ENCODE results near the gene IL1RN. TPM values are rescaled to one million over a fixed set of nuclear protein-coding genes. Genes with fewer than 3 reads are reported as not detected.
"Not testable (repeated sequence)": the region's sequence is repeated elsewhere in the genome, so short reads cannot be mapped to it uniquely, and the experiment has no call there.

Gene IL1RN
- polyA plus RNA-seq, 1 donor: 0.39 TPM

- no peak overlapping the region for H3K27ac ChIP-seq (ENCODE audit: low read length)
- no peaks in the 10 kb centered on the region for H3K4me1 ChIP-seq (ENCODE audit: control insufficient read depth, insufficient read depth, low read length)
- H3K4me3 ChIP-seq (ENCODE audit: low read length): no peak overlapping the region
- no peak for DNase-seq
- H3K27me3 ChIP-seq (ENCODE audit: control insufficient read depth, insufficient read depth, low read length): peaks cover 5% of the 10 kb centered on the region
- H3K36me3 ChIP-seq (ENCODE audit: control insufficient read depth, insufficient read depth, low read length): no peaks in the 10 kb centered on the region
- no peaks in the 10 kb centered on the region for H3K9me3 ChIP-seq (ENCODE audit: control insufficient read depth, low read depth, low read length)
Measured at GRCh38 chr2:113088213-113088992, 39.0 kb upstream of the IL1RN start.

DNA sequence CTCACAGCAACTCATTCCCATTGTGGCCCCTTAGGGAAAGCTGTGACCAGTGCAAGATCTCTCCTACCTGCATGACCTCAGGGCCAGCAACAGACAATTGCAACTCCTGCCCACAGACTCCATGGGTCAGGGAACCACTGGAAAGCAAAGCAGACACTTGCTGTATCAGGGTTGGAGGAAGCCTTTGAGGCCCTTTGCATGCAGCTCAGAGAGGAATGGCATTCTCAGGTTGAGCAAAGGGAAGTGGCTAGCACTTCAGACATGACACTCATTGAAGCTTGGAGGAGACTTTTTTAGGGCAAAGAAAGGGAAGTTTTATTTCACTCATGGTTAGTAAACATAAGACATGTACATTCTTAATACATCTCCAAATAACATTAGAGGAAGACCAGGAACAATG lies 37.5 kb upstream of the IL1RN start:
- no peak for DNase-seq
- Histone ChIP-seq H3K27ac (ENCODE audit: low read length) (no peak overlapping the region), H3K27me3 (ENCODE audit: control insufficient read depth, insufficient read depth, low read length) (peaks cover 5% of the 10 kb centered on the region), H3K4me3 (ENCODE audit: low read length) (no peak overlapping the region), H3K36me3 (ENCODE audit: control insufficient read depth, insufficient read depth, low read length) (no peaks in the 10 kb centered on the region), H3K9me3 (ENCODE audit: control insufficient read depth, low read depth, low read length) (no peaks in the 10 kb centered on the region), H3K4me1 (ENCODE audit: control insufficient read depth, insufficient read depth, low read length) (no peaks in the 10 kb centered on the region)

DNA sequence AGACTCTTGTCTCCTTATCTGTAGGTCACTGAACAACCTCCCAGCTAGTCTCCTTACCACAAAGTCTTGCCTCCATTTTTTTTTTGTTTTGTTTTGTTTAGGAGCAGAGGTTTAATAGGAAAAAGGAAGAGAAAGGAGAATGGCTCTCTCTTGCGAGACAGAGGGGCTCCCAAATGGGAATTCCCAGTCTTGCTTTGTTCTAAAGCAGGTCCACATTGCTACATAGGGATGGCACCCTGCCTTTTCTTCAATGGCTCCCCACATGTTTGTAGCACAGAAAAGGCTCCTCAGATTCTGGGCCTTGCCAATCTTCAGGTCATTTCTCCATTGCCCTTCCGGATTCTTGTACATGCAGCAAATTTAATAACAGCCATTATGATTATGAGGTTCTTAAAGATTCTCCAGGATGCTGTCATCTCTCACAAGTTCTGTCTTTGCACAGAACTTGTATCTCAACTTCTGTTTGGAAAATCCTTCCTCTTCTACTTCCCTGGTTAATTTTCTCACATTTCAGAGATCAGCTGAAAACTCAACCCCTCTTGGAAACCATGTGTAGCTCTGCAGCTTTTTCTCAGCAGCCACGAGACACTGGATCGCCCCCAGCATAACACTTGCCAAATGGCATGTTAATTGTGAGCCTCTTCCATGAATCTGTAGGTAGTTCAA lies 36.0 kb upstream of the IL1RN start:
- Histone ChIP-seq H3K9me3 (ENCODE audit: control insufficient read depth, low read depth, low read length) (peaks cover 2% of the 10 kb centered on the region), H3K4me3 (ENCODE audit: low read length) (no peak overlapping the region), H3K36me3 (ENCODE audit: control insufficient read depth, insufficient read depth, low read length) (no peaks in the 10 kb centered on the region), H3K27me3 (ENCODE audit: control insufficient read depth, insufficient read depth, low read length) (peaks cover 5% of the 10 kb centered on the region), H3K4me1 (ENCODE audit: control insufficient read depth, insufficient read depth, low read length) (no peaks in the 10 kb centered on the region), H3K27ac (ENCODE audit: low read length) (no peak overlapping the region)
- WGBS (ENCODE audit: insufficient coverage, low lambda C conversion rate): 100% methylated on average over 1 of the region's 4 CpGs
- no peak for DNase-seq

DNA sequence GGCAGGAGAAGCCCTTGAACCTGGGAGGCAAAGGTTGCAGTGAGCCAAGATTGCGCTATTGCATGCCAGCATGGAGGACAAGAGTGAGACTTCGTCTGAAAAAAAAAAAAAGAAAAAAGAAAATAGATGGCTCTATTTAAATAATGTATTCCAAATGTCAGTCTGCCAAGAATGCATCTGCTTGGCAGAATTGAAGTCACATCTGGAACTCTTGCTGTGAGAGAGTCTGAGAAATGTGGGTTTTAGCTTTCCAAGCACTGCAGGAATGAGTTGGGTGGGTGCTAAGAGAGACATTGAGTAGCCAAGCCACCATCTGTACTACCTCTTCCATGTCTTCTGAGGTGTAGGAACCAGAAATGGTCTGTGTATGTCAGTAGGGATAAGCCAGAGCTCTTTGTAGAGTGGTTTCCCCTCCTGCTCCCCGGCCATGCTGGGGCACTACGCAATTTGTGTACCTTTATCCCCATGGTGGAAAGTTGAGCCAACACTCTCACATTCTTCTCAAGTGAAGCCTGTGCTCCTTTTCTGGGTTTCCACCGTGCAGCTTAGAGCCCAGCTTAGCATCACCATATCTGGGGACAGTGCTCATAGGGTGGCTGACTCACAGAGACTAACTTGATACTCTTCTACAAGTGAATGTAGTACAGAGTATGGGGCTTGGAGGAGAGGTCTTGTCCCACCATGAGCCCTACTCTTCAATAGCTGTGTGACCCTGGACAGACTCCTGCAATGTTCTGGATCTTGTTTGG lies 34.4 kb upstream of the IL1RN start:
- H3K4me3 ChIP-seq (ENCODE audit: low read length): no peak overlapping the region
- peaks cover 5% of the 10 kb centered on the region for H3K27me3 ChIP-seq (ENCODE audit: control insufficient read depth, insufficient read depth, low read length)
- H3K27ac ChIP-seq (ENCODE audit: low read length): no peak overlapping the region
- DNase-seq: no peak
- no peaks in the 10 kb centered on the region for H3K36me3 ChIP-seq (ENCODE audit: control insufficient read depth, insufficient read depth, low read length)
- H3K4me1 ChIP-seq (ENCODE audit: control insufficient read depth, insufficient read depth, low read length): no peaks in the 10 kb centered on the region
- WGBS (ENCODE audit: insufficient coverage, low lambda C conversion rate): 92% methylated on average over 2 of the region's 5 CpGs
- H3K9me3 ChIP-seq (ENCODE audit: control insufficient read depth, low read depth, low read length): peaks cover 2% of the 10 kb centered on the region

- H3K4me3 ChIP-seq (ENCODE audit: low read length): no peak overlapping the region
- H3K36me3 ChIP-seq (ENCODE audit: control insufficient read depth, insufficient read depth, low read length): no peaks in the 10 kb centered on the region
- peaks cover 2% of the 10 kb centered on the region for H3K9me3 ChIP-seq (ENCODE audit: control insufficient read depth, low read depth, low read length)
- no peak for DNase-seq
- peaks cover 3% of the 10 kb centered on the region for H3K27me3 ChIP-seq (ENCODE audit: control insufficient read depth, insufficient read depth, low read length)
- no peak overlapping the region for H3K27ac ChIP-seq (ENCODE audit: low read length)
- no peaks in the 10 kb centered on the region for H3K4me1 ChIP-seq (ENCODE audit: control insufficient read depth, insufficient read depth, low read length)
- no CpG with 5 or more reads among the region's 2 CpGs for WGBS (ENCODE audit: insufficient coverage, low lambda C conversion rate)
Measured at GRCh38 chr2:113093613-113093977, 33.8 kb upstream of the IL1RN start.

GRCh38 chr2:113096306-113096705 lies 31.1 kb upstream of the IL1RN start:
- no CpG with 5 or more reads among the region's 14 CpGs for WGBS (ENCODE audit: insufficient coverage, low lambda C conversion rate)
- H3K9me3 ChIP-seq (ENCODE audit: control insufficient read depth, low read depth, low read length); H3K27me3 ChIP-seq (ENCODE audit: control insufficient read depth, insufficient read depth, low read length); DNase-seq; H3K4me3 ChIP-seq (ENCODE audit: low read length); H3K36me3 ChIP-seq (ENCODE audit: control insufficient read depth, insufficient read depth, low read length); H3K4me1 ChIP-seq (ENCODE audit: control insufficient read depth, insufficient read depth, low read length); H3K27ac ChIP-seq (ENCODE audit: low read length): not testable (repeated sequence)

DNA sequence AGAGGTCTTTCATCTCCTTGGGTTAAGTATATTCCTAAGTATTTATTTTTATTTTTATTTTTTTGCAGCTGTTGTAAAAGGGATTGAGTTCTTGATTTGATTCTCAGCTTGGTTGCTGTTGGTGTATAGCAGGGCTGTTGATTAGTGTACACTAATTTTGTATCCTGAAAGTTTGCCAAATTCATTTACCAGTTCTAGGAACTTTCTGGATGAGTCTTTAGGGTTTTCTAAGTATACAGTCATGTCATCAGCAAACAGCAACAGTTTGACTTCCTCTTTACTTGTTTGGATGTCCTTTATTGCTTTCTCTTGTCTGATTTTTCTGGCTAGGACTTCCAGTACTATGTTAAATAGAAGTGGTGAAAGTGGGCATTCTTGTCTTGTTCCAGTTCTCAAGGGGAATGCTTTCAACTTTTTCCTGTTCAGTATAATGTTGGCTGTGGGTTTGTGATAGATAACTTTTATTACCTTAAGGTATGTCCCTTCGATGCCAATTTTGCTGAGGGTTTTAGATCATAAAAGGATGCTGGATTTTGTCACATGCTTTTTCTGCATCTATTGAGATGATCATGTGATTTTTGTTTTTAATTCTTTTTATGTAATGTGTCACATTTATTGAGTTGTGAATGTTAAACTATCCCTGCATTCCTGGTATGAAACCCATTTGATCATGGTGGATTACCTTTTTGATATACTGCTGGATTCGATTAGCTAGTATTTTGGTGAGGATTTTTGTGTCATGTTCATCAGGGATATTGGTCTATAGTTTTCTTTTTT lies 30.4 kb upstream of the IL1RN start:
- H3K27ac ChIP-seq (ENCODE audit: low read length); H3K4me1 ChIP-seq (ENCODE audit: control insufficient read depth, insufficient read depth, low read length); DNase-seq; H3K27me3 ChIP-seq (ENCODE audit: control insufficient read depth, insufficient read depth, low read length); H3K36me3 ChIP-seq (ENCODE audit: control insufficient read depth, insufficient read depth, low read length); H3K4me3 ChIP-seq (ENCODE audit: low read length); H3K9me3 ChIP-seq (ENCODE audit: control insufficient read depth, low read depth, low read length): not testable (repeated sequence)
- 100% methylated on average over 1 of the region's 2 CpGs for WGBS (ENCODE audit: insufficient coverage, low lambda C conversion rate)

DNA sequence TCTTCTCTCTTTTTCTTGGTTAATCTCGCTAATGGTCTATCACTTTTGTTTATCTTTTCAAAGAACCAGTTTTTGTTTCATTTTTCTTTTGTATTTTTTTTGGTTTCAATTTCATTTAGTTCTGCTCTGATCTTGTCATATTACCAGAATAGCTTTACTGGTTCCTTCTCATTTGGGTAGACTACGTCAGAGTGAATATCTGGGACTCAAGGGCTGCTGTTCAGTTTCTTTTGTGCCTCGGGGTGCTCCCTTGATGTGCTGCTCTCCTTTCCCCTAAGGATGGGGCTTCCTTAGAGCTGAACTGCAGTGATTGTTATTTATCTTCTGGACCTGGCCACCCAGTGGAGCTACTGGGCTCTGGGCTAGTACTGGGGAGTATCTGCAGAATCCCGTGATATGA lies 29.4 kb upstream of the IL1RN start:
- H3K27ac ChIP-seq (ENCODE audit: low read length): no peak overlapping the region
- no peak for DNase-seq
- H3K36me3 ChIP-seq (ENCODE audit: control insufficient read depth, insufficient read depth, low read length): no peaks in the 10 kb centered on the region
- H3K4me1 ChIP-seq (ENCODE audit: control insufficient read depth, insufficient read depth, low read length): no peaks in the 10 kb centered on the region
- H3K4me3 ChIP-seq (ENCODE audit: low read length): no peak overlapping the region
- WGBS (ENCODE audit: insufficient coverage, low lambda C conversion rate): 91% methylated on average over 1 of the region's 4 CpGs
- no peaks in the 10 kb centered on the region for H3K27me3 ChIP-seq (ENCODE audit: control insufficient read depth, insufficient read depth, low read length)
- H3K9me3 ChIP-seq (ENCODE audit: control insufficient read depth, low read depth, low read length): peaks cover 2% of the 10 kb centered on the region

- no CpG with 5 or more reads among the region's 6 CpGs for WGBS (ENCODE audit: insufficient coverage, low lambda C conversion rate)
- peaks cover 2% of the 10 kb centered on the region for H3K9me3 ChIP-seq (ENCODE audit: control insufficient read depth, low read depth, low read length)
- H3K27ac ChIP-seq (ENCODE audit: low read length): no peak overlapping the region
- no peaks in the 10 kb centered on the region for H3K27me3 ChIP-seq (ENCODE audit: control insufficient read depth, insufficient read depth, low read length)
- no peak overlapping the region for H3K4me3 ChIP-seq (ENCODE audit: low read length)
- no peak for DNase-seq
- no peaks in the 10 kb centered on the region for H3K36me3 ChIP-seq (ENCODE audit: control insufficient read depth, insufficient read depth, low read length)
- H3K4me1 ChIP-seq (ENCODE audit: control insufficient read depth, insufficient read depth, low read length): no peaks in the 10 kb centered on the region
Measured at GRCh38 chr2:113098532-113098931, 28.9 kb upstream of the IL1RN start.

- Histone ChIP-seq H3K4me1 (ENCODE audit: control insufficient read depth, insufficient read depth, low read length) (no peaks in the 10 kb centered on the region), H3K36me3 (ENCODE audit: control insufficient read depth, insufficient read depth, low read length) (no peaks in the 10 kb centered on the region), H3K27me3 (ENCODE audit: control insufficient read depth, insufficient read depth, low read length) (peaks cover 2% of the 10 kb centered on the region), H3K4me3 (ENCODE audit: low read length) (no peak overlapping the region), H3K27ac (ENCODE audit: low read length) (no peak overlapping the region), H3K9me3 (ENCODE audit: control insufficient read depth, low read depth, low read length) (no peaks in the 10 kb centered on the region)
- WGBS (ENCODE audit: insufficient coverage, low lambda C conversion rate): no CpG with 5 or more reads among the region's 2 CpGs
- DNase-seq: no peak
Measured at GRCh38 chr2:113102133-113102532, 25.3 kb upstream of the IL1RN start.

All from large intestine (tissue), 3 donors.